Stimulated activated CD8-positive, alpha-beta memory T cell treated with anti-CD3 and anti-CD28 coated beads, Interleukin-12 subunit alpha, Interleukin-12 subunit beta, amount 100 ng/mL, for 4 hours (primary cell): ENCODE data around the gene CSNK2B.

Experiments
- DNase-seq: peaks from one replicate; pipeline ENCODE4 v3.0.0-alpha.2; 2020; ENCODE audit warnings: low read depth

The CSNK2B gene

GRCh38 chr6:31665501-31666336 lies at the start of gene CSNK2B:
TSS of gene CSNK2B (plus strand) at chr6:31666080. CDS start at chr6:31666832, 752 bp downstream.
- DNase-seq: peak; percentile 97

GRCh38 chr6:31617010-31617409 lies 48.9 kb upstream of the CSNK2B start:
- no peak for DNase-seq

DNA sequence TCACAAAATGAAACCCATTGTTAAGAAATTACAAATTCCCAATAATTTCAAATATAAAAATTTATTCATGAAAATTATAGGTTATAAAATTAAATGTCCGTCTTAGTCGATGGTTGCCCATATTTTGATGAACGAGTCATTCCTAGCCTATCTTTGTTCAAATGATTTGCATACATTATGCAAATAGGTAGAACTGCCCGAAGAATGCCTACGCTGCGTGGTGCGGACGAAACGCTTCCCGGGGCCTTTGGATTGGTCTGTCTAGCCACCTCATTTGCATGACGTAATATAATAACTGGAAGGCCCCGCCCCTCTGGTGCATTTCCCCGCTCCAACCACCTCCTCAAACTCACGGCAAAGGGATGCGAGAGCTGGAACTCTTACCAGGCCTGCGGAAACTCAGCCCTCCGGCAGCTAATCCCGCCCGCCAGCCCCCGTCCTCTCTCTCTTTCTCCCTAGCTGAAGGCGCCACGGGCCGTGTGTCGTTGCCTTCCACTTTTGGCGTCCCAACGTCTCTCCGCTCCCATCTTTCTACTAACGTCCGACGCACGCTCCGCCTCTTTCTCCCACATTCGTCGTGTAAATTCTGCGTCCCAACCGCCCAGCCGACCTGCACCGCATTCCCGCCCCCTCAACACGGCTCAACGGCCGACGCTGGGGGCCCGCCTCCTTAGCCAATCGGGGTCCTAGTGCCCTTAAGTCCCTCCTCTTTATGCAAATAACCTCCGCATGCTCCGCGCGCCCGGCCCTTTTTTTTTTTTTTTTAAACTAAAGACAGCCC lies 45.9 kb upstream of the CSNK2B start:
- DNase-seq: peak; percentile 90

- DNase-seq: no peak
These were observed 45.1 kb upstream of the CSNK2B start, which contains the start of gene PRRC2A for GRCh38 chr6:31620586-31621319. TSS of gene PRRC2A (plus strand) at chr6:31620715. CDS start at chr6:31622790, 2,075 bp downstream.

- no peak for DNase-seq
These were observed 44.5 kb upstream of the CSNK2B start for GRCh38 chr6:31621320-31621939.

- DNase-seq: no peak
These were observed 43.9 kb upstream of the CSNK2B start for GRCh38 chr6:31621991-31622390.

GRCh38 chr6:31622684-31623091 lies 43.2 kb upstream of the CSNK2B start:
- no peak for DNase-seq

DNA sequence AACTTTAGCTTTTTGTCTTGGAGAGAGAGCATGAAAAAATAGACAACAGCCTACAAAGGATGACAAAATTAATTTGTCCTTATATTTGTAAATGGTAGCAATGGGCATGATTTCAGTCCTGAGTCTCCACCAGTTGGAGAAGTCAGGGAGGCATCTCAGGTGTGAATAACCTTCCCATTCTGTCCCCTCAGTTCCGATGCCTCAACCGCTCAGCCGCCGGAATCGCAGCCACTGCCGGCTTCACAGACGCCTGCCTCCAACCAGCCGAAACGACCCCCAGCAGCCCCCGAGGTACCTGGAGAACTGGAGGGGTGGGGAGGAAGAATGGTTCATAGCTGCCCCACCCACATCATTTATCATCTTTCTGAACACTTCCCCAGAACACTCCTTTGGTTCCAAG lies 41.8 kb upstream of the CSNK2B start:
- no peak for DNase-seq

DNA sequence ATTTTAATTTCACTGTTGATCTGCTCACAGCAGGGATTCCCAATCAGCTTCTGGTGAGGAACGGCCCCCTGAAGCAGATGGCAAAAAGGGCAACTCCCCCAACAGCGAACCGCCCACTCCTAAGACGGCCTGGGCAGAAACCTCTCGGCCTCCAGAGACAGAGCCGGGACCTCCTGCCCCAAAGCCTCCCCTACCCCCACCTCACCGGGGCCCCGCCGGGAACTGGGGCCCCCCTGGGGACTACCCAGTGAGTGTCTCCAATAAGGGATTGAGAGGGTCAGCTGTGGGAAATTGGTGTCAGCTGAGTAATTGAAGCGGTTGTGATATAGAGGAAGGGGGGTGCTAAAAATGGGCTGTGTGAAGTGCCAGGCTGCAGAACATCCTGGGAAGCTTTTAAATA lies 38.9 kb upstream of the CSNK2B start:
- DNase-seq: no peak

GRCh38 chr6:31627690-31628287 lies 38.1 kb upstream of the CSNK2B start:
- DNase-seq: no peak

GRCh38 chr6:31629014-31629413 lies 36.9 kb upstream of the CSNK2B start:
- DNase-seq: no peak

GRCh38 chr6:31630177-31630934 lies 35.5 kb upstream of the CSNK2B start:
- no peak for DNase-seq

- DNase-seq: no peak
These were observed 34.7 kb upstream of the CSNK2B start for GRCh38 chr6:31631209-31631608.

DNA sequence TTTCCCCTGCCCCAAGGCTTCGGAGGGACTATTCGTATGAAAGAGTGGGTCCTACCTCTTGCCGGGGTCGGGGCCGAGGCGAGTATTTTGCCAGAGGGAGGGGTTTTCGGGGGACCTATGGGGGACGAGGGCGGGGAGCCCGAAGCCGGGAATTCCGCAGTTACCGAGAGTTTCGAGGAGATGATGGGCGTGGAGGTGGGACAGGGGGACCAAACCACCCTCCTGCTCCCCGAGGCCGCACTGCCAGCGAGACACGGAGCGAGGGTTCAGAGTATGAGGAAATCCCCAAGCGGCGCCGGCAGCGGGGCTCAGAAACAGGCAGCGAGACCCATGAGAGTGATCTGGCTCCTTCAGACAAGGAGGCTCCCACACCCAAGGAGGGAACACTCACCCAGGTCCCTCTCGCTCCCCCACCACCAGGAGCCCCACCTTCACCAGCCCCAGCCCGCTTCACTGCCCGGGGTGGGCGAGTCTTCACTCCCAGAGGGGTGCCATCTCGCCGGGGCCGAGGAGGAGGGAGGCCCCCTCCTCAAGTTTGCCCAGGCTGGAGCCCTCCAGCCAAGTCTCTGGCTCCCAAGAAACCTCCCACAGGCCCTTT lies 34.1 kb upstream of the CSNK2B start:
- no peak for DNase-seq

DNA sequence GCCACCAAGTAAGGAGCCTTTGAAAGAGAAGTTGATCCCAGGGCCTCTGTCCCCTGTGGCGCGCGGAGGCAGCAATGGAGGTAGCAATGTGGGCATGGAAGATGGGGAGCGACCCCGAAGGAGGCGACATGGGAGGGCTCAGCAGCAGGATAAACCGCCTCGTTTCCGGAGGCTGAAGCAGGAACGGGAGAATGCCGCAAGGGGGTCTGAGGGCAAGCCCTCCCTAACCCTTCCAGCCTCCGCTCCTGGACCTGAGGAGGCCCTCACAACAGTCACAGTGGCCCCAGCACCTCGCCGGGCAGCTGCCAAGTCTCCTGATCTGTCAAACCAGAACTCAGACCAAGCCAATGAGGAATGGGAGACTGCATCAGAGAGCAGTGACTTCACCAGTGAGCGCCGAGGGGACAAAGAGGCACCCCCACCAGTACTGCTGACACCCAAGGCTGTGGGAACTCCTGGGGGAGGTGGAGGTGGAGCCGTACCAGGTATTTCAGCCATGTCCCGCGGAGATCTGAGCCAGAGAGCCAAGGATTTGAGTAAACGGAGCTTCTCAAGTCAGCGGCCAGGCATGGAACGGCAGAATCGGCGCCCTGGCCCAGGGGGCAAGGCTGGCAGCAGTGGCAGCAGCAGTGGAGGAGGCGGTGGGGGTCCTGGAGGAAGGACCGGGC lies 33.5 kb upstream of the CSNK2B start:
- DNase-seq: no peak

DNA sequence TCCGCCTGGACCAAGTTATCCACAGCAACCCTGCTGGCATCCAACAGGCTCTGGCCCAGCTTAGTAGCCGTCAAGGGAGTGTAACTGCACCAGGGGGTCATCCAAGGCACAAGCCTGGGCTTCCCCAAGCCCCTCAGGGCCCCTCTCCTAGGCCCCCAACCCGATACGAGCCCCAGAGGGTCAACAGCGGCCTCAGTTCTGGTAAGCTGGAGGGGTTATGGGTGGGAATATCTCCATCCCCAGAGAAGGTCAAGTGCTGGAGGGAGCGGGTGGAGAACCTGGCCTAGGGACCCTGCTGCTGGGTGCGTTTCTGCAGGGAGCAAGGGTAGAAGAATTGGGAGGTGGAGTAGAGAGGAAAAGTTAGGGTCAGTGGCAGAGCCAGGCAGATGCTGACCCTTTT lies 32.4 kb upstream of the CSNK2B start:
- DNase-seq: no peak

DNA sequence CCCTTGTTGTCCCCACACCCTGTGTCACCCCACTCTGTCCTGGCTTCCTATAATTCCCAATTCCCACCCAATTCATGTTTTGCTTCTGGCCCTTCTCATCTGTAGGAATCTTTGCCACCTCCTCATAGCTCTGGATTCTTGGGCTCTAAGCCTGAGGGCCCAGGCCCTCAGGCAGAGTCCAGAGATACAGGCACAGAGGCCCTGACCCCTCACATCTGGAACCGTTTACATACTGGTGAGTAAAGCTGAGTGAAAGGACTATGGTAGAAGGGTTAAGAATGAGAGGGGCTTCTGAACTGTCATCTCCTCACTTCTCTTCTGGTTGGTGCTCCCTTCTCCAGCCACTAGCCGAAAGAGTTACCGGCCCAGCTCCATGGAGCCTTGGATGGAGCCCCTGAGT lies 31.7 kb upstream of the CSNK2B start:
- DNase-seq: no peak

GRCh38 chr6:31634969-31635575 lies 30.8 kb upstream of the CSNK2B start:
- no peak for DNase-seq
